ENCODE measurements around the gene KCTD21.
A peak's percentile ranks its signal among the peaks of the same experiment; 100 is the strongest.

DNA sequence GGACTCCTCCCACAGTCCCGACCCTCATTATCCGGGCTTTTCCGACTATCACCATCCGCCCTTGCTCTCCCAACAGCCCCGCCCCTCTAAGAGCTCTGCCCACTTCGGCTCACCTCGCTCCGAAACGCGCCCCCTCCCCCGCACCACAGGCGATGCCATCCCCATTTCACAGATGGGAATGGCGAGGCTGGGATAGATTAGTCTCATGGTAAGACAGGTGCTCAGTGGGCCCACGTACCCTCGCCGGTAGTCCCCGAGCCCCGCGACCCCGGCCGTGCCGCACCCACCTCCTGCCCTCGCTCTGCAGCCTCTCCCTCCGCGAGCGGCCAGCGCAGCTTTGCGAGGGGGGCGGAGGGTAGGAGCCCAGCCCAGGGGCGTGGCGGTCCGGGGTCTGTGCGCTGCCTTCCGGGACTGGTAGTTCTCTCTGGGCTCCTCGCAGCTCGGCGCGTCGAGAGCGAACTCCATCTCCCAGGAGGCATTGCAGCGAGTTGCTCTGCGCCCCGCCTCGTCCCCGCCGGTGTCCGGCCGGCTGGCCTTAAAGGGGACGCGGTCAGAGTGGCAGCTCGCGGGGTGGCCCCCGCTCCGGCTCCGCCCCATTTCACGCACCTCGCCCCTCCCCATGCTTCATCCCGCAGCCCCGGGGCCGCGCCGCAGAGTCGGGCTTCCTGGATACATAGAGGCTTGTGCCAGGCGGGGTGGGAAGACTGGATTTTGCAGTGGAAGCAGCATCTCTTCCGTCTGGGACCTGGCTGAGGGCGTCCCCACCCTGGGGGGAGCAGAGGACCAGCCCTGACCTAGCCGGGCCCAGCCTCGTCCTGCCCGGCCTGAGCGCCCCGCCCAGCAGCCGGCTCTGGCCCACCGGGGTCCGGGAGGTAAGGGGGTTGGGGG, at the start of gene KCTD21, which contains the start of gene USP35:
- no peak for TF ChIP-seq NFRKB (IDR thresholded peaks at IDR 0.05)
- no peak for TF ChIP-seq SP1 (IDR thresholded peaks at IDR 0.05)
- no peak for TF ChIP-seq BHLHE40 (IDR thresholded peaks at IDR 0.05; ENCODE audit: borderline replicate concordance)
- TF ChIP-seq FOXA1 (IDR thresholded peaks at IDR 0.05), result no peak
- TF ChIP-seq FOXM1 (IDR thresholded peaks at IDR 0.05; ENCODE audit: borderline replicate concordance), result peak; percentile 45; the same call in 1 of the 2 replicates
- no peak for TF ChIP-seq ARNT (IDR thresholded peaks at IDR 0.05)
- TF ChIP-seq ZNF384 (IDR thresholded peaks at IDR 0.05), result no peak
- TF ChIP-seq ELF4 (IDR thresholded peaks at IDR 0.05), result no peak

Data from HEK293T (cell line).